Measurements from ENCODE around the gene FMN2.
A peak's percentile ranks its signal among the peaks of the same experiment; 100 is the strongest.
"Not testable (repeated sequence)": the region's sequence is repeated elsewhere in the genome, so short reads cannot be mapped to it uniquely, and the experiment has no call there.

The FMN2 gene

GRCh38 chr1:240314845-240315801 is 223.4 kb downstream of the FMN2 start:
- Histone ChIP-seq H3K4me3 (ENCODE audit: low read depth in 1 of 2, low read length in 2 of 2) (no peak overlapping the region), H3K27ac (ENCODE audit: low read depth, low read length) (peak overlapping the region; percentile 20), H3K27me3 (ENCODE audit: control insufficient read depth in 1 of 2, insufficient read depth in 2 of 2, low read length in 2 of 2) (no peaks in the 10 kb centered on the region)

GRCh38 chr1:240319998-240320397 is 228.3 kb downstream of the FMN2 start:
- Histone ChIP-seq H3K27me3 (ENCODE audit: control insufficient read depth in 1 of 2, insufficient read depth in 2 of 2, low read length in 2 of 2) (no peaks in the 10 kb centered on the region), H3K27ac (ENCODE audit: low read depth, low read length) (no peak overlapping the region), H3K9me3 (ENCODE audit: control insufficient read depth in 1 of 2, low read length in 2 of 2) (no peaks in the 10 kb centered on the region), H3K4me1 (ENCODE audit: control insufficient read depth in 1 of 2, insufficient read depth in 2 of 2, low read length in 2 of 2) (no peaks in the 10 kb centered on the region), H3K4me3 (ENCODE audit: low read depth in 1 of 2, low read length in 2 of 2) (no peak overlapping the region), H3K36me3 (ENCODE audit: control insufficient read depth in 1 of 2, insufficient read depth in 2 of 2, low read length in 2 of 2) (no peaks in the 10 kb centered on the region), H3K9ac (ENCODE audit: low read depth in 1 of 2, low read length in 2 of 2) (no peak overlapping the region)

More at GRCh38 chr1:240314845-240315801, 223.4 kb downstream of the FMN2 start:
- Histone ChIP-seq H3K9me3 (ENCODE audit: control insufficient read depth in 1 of 2, low read length in 2 of 2) (no peaks in the 10 kb centered on the region), H3K4me1 (ENCODE audit: control insufficient read depth in 1 of 2, insufficient read depth in 2 of 2, low read length in 2 of 2) (no peaks in the 10 kb centered on the region), H3K36me3 (ENCODE audit: control insufficient read depth in 1 of 2, insufficient read depth in 2 of 2, low read length in 2 of 2) (no peaks in the 10 kb centered on the region), H3K9ac (ENCODE audit: low read depth in 1 of 2, low read length in 2 of 2) (no peak overlapping the region)

GRCh38 chr1:240320659-240321058 is 229.0 kb downstream of the FMN2 start:
- Histone ChIP-seq H3K9me3 (ENCODE audit: control insufficient read depth in 1 of 2, low read length in 2 of 2) (no peaks in the 10 kb centered on the region), H3K4me3 (ENCODE audit: low read depth in 1 of 2, low read length in 2 of 2) (no peak overlapping the region), H3K36me3 (ENCODE audit: control insufficient read depth in 1 of 2, insufficient read depth in 2 of 2, low read length in 2 of 2) (no peaks in the 10 kb centered on the region), H3K4me1 (ENCODE audit: control insufficient read depth in 1 of 2, insufficient read depth in 2 of 2, low read length in 2 of 2) (no peaks in the 10 kb centered on the region), H3K27ac (ENCODE audit: low read depth, low read length) (no peak overlapping the region), H3K9ac (ENCODE audit: low read depth in 1 of 2, low read length in 2 of 2) (no peak overlapping the region), H3K27me3 (ENCODE audit: control insufficient read depth in 1 of 2, insufficient read depth in 2 of 2, low read length in 2 of 2) (no peaks in the 10 kb centered on the region)

GRCh38 chr1:240322943-240323342 is 231.3 kb downstream of the FMN2 start:
- Histone ChIP-seq H3K4me1 (ENCODE audit: control insufficient read depth in 1 of 2, insufficient read depth in 2 of 2, low read length in 2 of 2) (no peaks in the 10 kb centered on the region), H3K4me3 (ENCODE audit: low read depth in 1 of 2, low read length in 2 of 2) (no peak overlapping the region)

GRCh38 chr1:240328382-240328781 is 236.7 kb downstream of the FMN2 start:
- H3K27me3 ChIP-seq (ENCODE audit: control insufficient read depth in 1 of 2, insufficient read depth in 2 of 2, low read length in 2 of 2); H3K9ac ChIP-seq (ENCODE audit: low read depth in 1 of 2, low read length in 2 of 2); H3K9me3 ChIP-seq (ENCODE audit: control insufficient read depth in 1 of 2, low read length in 2 of 2); H3K36me3 ChIP-seq (ENCODE audit: control insufficient read depth in 1 of 2, insufficient read depth in 2 of 2, low read length in 2 of 2); H3K27ac ChIP-seq (ENCODE audit: low read depth, low read length); H3K4me1 ChIP-seq (ENCODE audit: control insufficient read depth in 1 of 2, insufficient read depth in 2 of 2, low read length in 2 of 2); H3K4me3 ChIP-seq (ENCODE audit: low read depth in 1 of 2, low read length in 2 of 2): not testable (repeated sequence)

More at GRCh38 chr1:240322943-240323342, 231.3 kb downstream of the FMN2 start:
- H3K27ac ChIP-seq (ENCODE audit: low read depth, low read length), result no peak overlapping the region
- no peaks in the 10 kb centered on the region for H3K9me3 ChIP-seq (ENCODE audit: control insufficient read depth in 1 of 2, low read length in 2 of 2)
- no peaks in the 10 kb centered on the region for H3K27me3 ChIP-seq (ENCODE audit: control insufficient read depth in 1 of 2, insufficient read depth in 2 of 2, low read length in 2 of 2)
- no peak overlapping the region for H3K9ac ChIP-seq (ENCODE audit: low read depth in 1 of 2, low read length in 2 of 2)
- no peaks in the 10 kb centered on the region for H3K36me3 ChIP-seq (ENCODE audit: control insufficient read depth in 1 of 2, insufficient read depth in 2 of 2, low read length in 2 of 2)

- Histone ChIP-seq H3K9me3 (ENCODE audit: control insufficient read depth in 1 of 2, low read length in 2 of 2) (no peaks in the 10 kb centered on the region), H3K9ac (ENCODE audit: low read depth in 1 of 2, low read length in 2 of 2) (no peak overlapping the region), H3K27ac (ENCODE audit: low read depth, low read length) (no peak overlapping the region), H3K4me1 (ENCODE audit: control insufficient read depth in 1 of 2, insufficient read depth in 2 of 2, low read length in 2 of 2) (no peaks in the 10 kb centered on the region), H3K36me3 (ENCODE audit: control insufficient read depth in 1 of 2, insufficient read depth in 2 of 2, low read length in 2 of 2) (no peaks in the 10 kb centered on the region), H3K4me3 (ENCODE audit: low read depth in 1 of 2, low read length in 2 of 2) (no peak overlapping the region), H3K27me3 (ENCODE audit: control insufficient read depth in 1 of 2, insufficient read depth in 2 of 2, low read length in 2 of 2) (no peaks in the 10 kb centered on the region)
Observed at GRCh38 chr1:240329443-240329842, 237.8 kb downstream of the FMN2 start.

GRCh38 chr1:240332672-240333071 is 241.0 kb downstream of the FMN2 start:
- Histone ChIP-seq H3K4me3 (ENCODE audit: low read depth in 1 of 2, low read length in 2 of 2) (no peak overlapping the region), H3K27me3 (ENCODE audit: control insufficient read depth in 1 of 2, insufficient read depth in 2 of 2, low read length in 2 of 2) (no peaks in the 10 kb centered on the region), H3K27ac (ENCODE audit: low read depth, low read length) (no peak overlapping the region), H3K4me1 (ENCODE audit: control insufficient read depth in 1 of 2, insufficient read depth in 2 of 2, low read length in 2 of 2) (no peaks in the 10 kb centered on the region), H3K9me3 (ENCODE audit: control insufficient read depth in 1 of 2, low read length in 2 of 2) (no peaks in the 10 kb centered on the region), H3K36me3 (ENCODE audit: control insufficient read depth in 1 of 2, insufficient read depth in 2 of 2, low read length in 2 of 2) (no peaks in the 10 kb centered on the region), H3K9ac (ENCODE audit: low read depth in 1 of 2, low read length in 2 of 2) (no peak overlapping the region)

- no peaks in the 10 kb centered on the region for H3K4me1 ChIP-seq (ENCODE audit: control insufficient read depth in 1 of 2, insufficient read depth in 2 of 2, low read length in 2 of 2)
- no peaks in the 10 kb centered on the region for H3K36me3 ChIP-seq (ENCODE audit: control insufficient read depth in 1 of 2, insufficient read depth in 2 of 2, low read length in 2 of 2)
- H3K9me3 ChIP-seq (ENCODE audit: control insufficient read depth in 1 of 2, low read length in 2 of 2), result no peaks in the 10 kb centered on the region
- H3K4me3 ChIP-seq (ENCODE audit: low read depth in 1 of 2, low read length in 2 of 2), result no peak overlapping the region
- no peak overlapping the region for H3K27ac ChIP-seq (ENCODE audit: low read depth, low read length)
- H3K27me3 ChIP-seq (ENCODE audit: control insufficient read depth in 1 of 2, insufficient read depth in 2 of 2, low read length in 2 of 2), result no peaks in the 10 kb centered on the region
- H3K9ac ChIP-seq (ENCODE audit: low read depth in 1 of 2, low read length in 2 of 2), result no peak overlapping the region
Observed at GRCh38 chr1:240337781-240338180, 246.1 kb downstream of the FMN2 start.

- no peaks in the 10 kb centered on the region for H3K9me3 ChIP-seq (ENCODE audit: control insufficient read depth in 1 of 2, low read length in 2 of 2)
- no peaks in the 10 kb centered on the region for H3K4me1 ChIP-seq (ENCODE audit: control insufficient read depth in 1 of 2, insufficient read depth in 2 of 2, low read length in 2 of 2)
- H3K27me3 ChIP-seq (ENCODE audit: control insufficient read depth in 1 of 2, insufficient read depth in 2 of 2, low read length in 2 of 2), result no peaks in the 10 kb centered on the region
- no peak overlapping the region for H3K27ac ChIP-seq (ENCODE audit: low read depth, low read length)
- no peak overlapping the region for H3K9ac ChIP-seq (ENCODE audit: low read depth in 1 of 2, low read length in 2 of 2)
- no peak overlapping the region for H3K4me3 ChIP-seq (ENCODE audit: low read depth in 1 of 2, low read length in 2 of 2)
- H3K36me3 ChIP-seq (ENCODE audit: control insufficient read depth in 1 of 2, insufficient read depth in 2 of 2, low read length in 2 of 2), result no peaks in the 10 kb centered on the region
Observed at GRCh38 chr1:240338837-240339236, 247.2 kb downstream of the FMN2 start.

- Histone ChIP-seq H3K9me3 (ENCODE audit: control insufficient read depth in 1 of 2, low read length in 2 of 2) (no peaks in the 10 kb centered on the region), H3K4me1 (ENCODE audit: control insufficient read depth in 1 of 2, insufficient read depth in 2 of 2, low read length in 2 of 2) (no peaks in the 10 kb centered on the region), H3K36me3 (ENCODE audit: control insufficient read depth in 1 of 2, insufficient read depth in 2 of 2, low read length in 2 of 2) (no peaks in the 10 kb centered on the region), H3K27ac (ENCODE audit: low read depth, low read length) (no peak overlapping the region), H3K27me3 (ENCODE audit: control insufficient read depth in 1 of 2, insufficient read depth in 2 of 2, low read length in 2 of 2) (no peaks in the 10 kb centered on the region), H3K4me3 (ENCODE audit: low read depth in 1 of 2, low read length in 2 of 2) (no peak overlapping the region), H3K9ac (ENCODE audit: low read depth in 1 of 2, low read length in 2 of 2) (no peak overlapping the region)
Observed at GRCh38 chr1:240341365-240342250, 249.9 kb downstream of the FMN2 start.
